Activated naive CD8-positive, alpha-beta T cell treated with anti-CD3 and anti-CD28 coated beads for 36 hours (primary cell): ENCODE data around the gene TPH2. TPM values are rescaled to one million over a fixed set of nuclear protein-coding genes. Genes with fewer than 3 reads are reported as not detected.
A peak's percentile ranks its signal among the peaks of the same experiment; 100 is the strongest.

Experiments
- DNase-seq: peaks from one replicate; pipeline ENCODE4 v3.0.0; 2021
- H3K27ac Mint-ChIP-seq: one replicate; pipeline ENCODE4 v1.8.0; 2022; ENCODE audit warnings: mild to moderate bottlenecking, moderate library complexity, mixed read lengths
- H3K27me3 Mint-ChIP-seq: one replicate; pipeline ENCODE4 v1.8.0; 2022; ENCODE audit warnings: mild to moderate bottlenecking, mixed read lengths
- H3K36me3 Mint-ChIP-seq: one replicate; pipeline ENCODE4 v1.8.0; 2021; ENCODE audit warnings: mild to moderate bottlenecking, mixed read lengths
- H3K4me1 Mint-ChIP-seq: one replicate; pipeline ENCODE4 v1.8.0; 2021; ENCODE audit warnings: mixed read lengths
- H3K4me3 Mint-ChIP-seq: one replicate; pipeline ENCODE4 v1.8.0; 2022; ENCODE audit warnings: mild to moderate bottlenecking, moderate library complexity, mixed read lengths
- H3K9me3 Mint-ChIP-seq: one replicate; pipeline ENCODE4 v1.8.0; 2022; ENCODE audit warnings: mixed read lengths
- total RNA-seq, 2 experiments: library from RNA; stranded (reverse); gene quantifications; one replicate each; pipeline ENCODE4 v1.2.3, GENCODE V29; 2021

Gene TPH2
- total RNA-seq, 2 experiments from 2014 or later, result not detected

- Mint-ChIP-seq H3K36me3 (no peaks in the 10 kb centered on the region), H3K27ac (no peak overlapping the region), H3K27me3 (peaks cover 14% of the 10 kb centered on the region), H3K9me3 (no peaks in the 10 kb centered on the region), H3K4me3 (no peak overlapping the region), H3K4me1 (no peaks in the 10 kb centered on the region)
- DNase-seq, result no peak
These were observed 56.1 kb downstream of the TPH2 start for GRCh38 chr12:71994715-71995114.

- DNase-seq, result no peak
- H3K4me3 Mint-ChIP-seq, result no peak overlapping the region
- peaks cover 14% of the 10 kb centered on the region for H3K27me3 Mint-ChIP-seq
- no peaks in the 10 kb centered on the region for H3K36me3 Mint-ChIP-seq
- no peaks in the 10 kb centered on the region for H3K9me3 Mint-ChIP-seq
- no peaks in the 10 kb centered on the region for H3K4me1 Mint-ChIP-seq
- no peak overlapping the region for H3K27ac Mint-ChIP-seq
These were observed 61.1 kb downstream of the TPH2 start for GRCh38 chr12:71999795-72000194.

- H3K27me3 Mint-ChIP-seq, result peaks cover 14% of the 10 kb centered on the region
- H3K27ac Mint-ChIP-seq, result no peak overlapping the region
- H3K9me3 Mint-ChIP-seq, result no peaks in the 10 kb centered on the region
- H3K36me3 Mint-ChIP-seq, result no peaks in the 10 kb centered on the region
- DNase-seq, result no peak
- H3K4me1 Mint-ChIP-seq, result no peaks in the 10 kb centered on the region
- H3K4me3 Mint-ChIP-seq, result no peak overlapping the region
These were observed 62.5 kb downstream of the TPH2 start for GRCh38 chr12:72000969-72001648.

- Mint-ChIP-seq H3K27ac (no peak overlapping the region), H3K4me3 (no peak overlapping the region), H3K9me3 (no peaks in the 10 kb centered on the region), H3K4me1 (no peaks in the 10 kb centered on the region), H3K36me3 (no peaks in the 10 kb centered on the region), H3K27me3 (peaks cover 5% of the 10 kb centered on the region)
- DNase-seq, result no peak
These were observed 68.1 kb downstream of the TPH2 start for GRCh38 chr12:72006766-72007165.

- Mint-ChIP-seq H3K4me1 (no peaks in the 10 kb centered on the region), H3K9me3 (no peaks in the 10 kb centered on the region), H3K4me3 (no peak overlapping the region), H3K27me3 (no peaks in the 10 kb centered on the region), H3K27ac (no peak overlapping the region), H3K36me3 (no peaks in the 10 kb centered on the region)
- DNase-seq, result no peak
These were observed 71.7 kb downstream of the TPH2 start for GRCh38 chr12:72010356-72010755.

- no peak for DNase-seq
- no peaks in the 10 kb centered on the region for H3K36me3 Mint-ChIP-seq
- no peaks in the 10 kb centered on the region for H3K4me1 Mint-ChIP-seq
- no peaks in the 10 kb centered on the region for H3K9me3 Mint-ChIP-seq
- no peak overlapping the region for H3K27ac Mint-ChIP-seq
- H3K27me3 Mint-ChIP-seq, result no peaks in the 10 kb centered on the region
- H3K4me3 Mint-ChIP-seq, result no peak overlapping the region
These were observed 72.7 kb downstream of the TPH2 start for GRCh38 chr12:72011374-72011773.

GRCh38 chr12:72012874-72013273, 74.2 kb downstream of the TPH2 start:
- H3K9me3 Mint-ChIP-seq, result no peaks in the 10 kb centered on the region
- no peak overlapping the region for H3K4me3 Mint-ChIP-seq

GRCh38 chr12:72015895-72016294, 77.2 kb downstream of the TPH2 start:
- Mint-ChIP-seq H3K27ac (no peak overlapping the region), H3K4me3 (no peak overlapping the region), H3K36me3 (no peaks in the 10 kb centered on the region), H3K27me3 (peaks cover 23% of the 10 kb centered on the region), H3K9me3 (no peaks in the 10 kb centered on the region), H3K4me1 (no peaks in the 10 kb centered on the region)
- no peak for DNase-seq

More at GRCh38 chr12:72012874-72013273, 74.2 kb downstream of the TPH2 start:
- Mint-ChIP-seq H3K36me3 (no peaks in the 10 kb centered on the region), H3K27ac (no peak overlapping the region), H3K4me1 (no peaks in the 10 kb centered on the region), H3K27me3 (peaks cover 4% of the 10 kb centered on the region)
- no peak for DNase-seq

GRCh38 chr12:72017054-72017651, 78.5 kb downstream of the TPH2 start:
- Mint-ChIP-seq H3K36me3 (no peaks in the 10 kb centered on the region), H3K4me1 (no peaks in the 10 kb centered on the region), H3K27me3 (peaks cover 28% of the 10 kb centered on the region)

GRCh38 chr12:72018036-72018435, 79.4 kb downstream of the TPH2 start:
- H3K9me3 Mint-ChIP-seq, result no peaks in the 10 kb centered on the region
- H3K4me3 Mint-ChIP-seq, result no peak overlapping the region
- H3K27ac Mint-ChIP-seq, result no peak overlapping the region

More at GRCh38 chr12:72017054-72017651, 78.5 kb downstream of the TPH2 start:
- no peaks in the 10 kb centered on the region for H3K9me3 Mint-ChIP-seq
- no peak overlapping the region for H3K4me3 Mint-ChIP-seq
- DNase-seq, result peak; percentile 46
- no peak overlapping the region for H3K27ac Mint-ChIP-seq

GRCh38 chr12:72024613-72025012, 86.0 kb downstream of the TPH2 start:
- no peak overlapping the region for H3K4me3 Mint-ChIP-seq
- H3K4me1 Mint-ChIP-seq, result no peaks in the 10 kb centered on the region
- H3K36me3 Mint-ChIP-seq, result no peaks in the 10 kb centered on the region
- DNase-seq, result no peak
- peaks cover 14% of the 10 kb centered on the region for H3K27me3 Mint-ChIP-seq
- H3K9me3 Mint-ChIP-seq, result no peaks in the 10 kb centered on the region
- H3K27ac Mint-ChIP-seq, result no peak overlapping the region

More at GRCh38 chr12:72018036-72018435, 79.4 kb downstream of the TPH2 start:
- Mint-ChIP-seq H3K27me3 (peaks cover 28% of the 10 kb centered on the region), H3K36me3 (no peaks in the 10 kb centered on the region), H3K4me1 (no peaks in the 10 kb centered on the region)
- DNase-seq, result no peak

- H3K9me3 Mint-ChIP-seq, result no peaks in the 10 kb centered on the region
- no peaks in the 10 kb centered on the region for H3K4me1 Mint-ChIP-seq
- peaks cover 7% of the 10 kb centered on the region for H3K27me3 Mint-ChIP-seq
- DNase-seq, result no peak
- no peaks in the 10 kb centered on the region for H3K36me3 Mint-ChIP-seq
- no peak overlapping the region for H3K4me3 Mint-ChIP-seq
- no peak overlapping the region for H3K27ac Mint-ChIP-seq
These were observed 86.9 kb downstream of the TPH2 start for GRCh38 chr12:72025524-72025923.

- Mint-ChIP-seq H3K4me3 (no peak overlapping the region), H3K9me3 (no peaks in the 10 kb centered on the region), H3K4me1 (no peaks in the 10 kb centered on the region), H3K36me3 (no peaks in the 10 kb centered on the region), H3K27me3 (peaks cover 10% of the 10 kb centered on the region), H3K27ac (no peak overlapping the region)
- no peak for DNase-seq
These were observed 90.3 kb downstream of the TPH2 start for GRCh38 chr12:72028966-72029365.

GRCh38 chr12:72030277-72030676, 91.6 kb downstream of the TPH2 start:
- Mint-ChIP-seq H3K9me3 (no peaks in the 10 kb centered on the region), H3K4me1 (no peaks in the 10 kb centered on the region), H3K27ac (no peak overlapping the region), H3K36me3 (no peaks in the 10 kb centered on the region), H3K4me3 (no peak overlapping the region), H3K27me3 (peaks cover 10% of the 10 kb centered on the region)
- DNase-seq, result no peak

GRCh38 chr12:72031066-72031465, 92.4 kb downstream of the TPH2 start:
- H3K27me3 Mint-ChIP-seq, result peaks cover 10% of the 10 kb centered on the region
- H3K4me3 Mint-ChIP-seq, result no peak overlapping the region
- H3K27ac Mint-ChIP-seq, result no peak overlapping the region
- H3K4me1 Mint-ChIP-seq, result no peaks in the 10 kb centered on the region
- no peak for DNase-seq
- H3K36me3 Mint-ChIP-seq, result no peaks in the 10 kb centered on the region
- no peaks in the 10 kb centered on the region for H3K9me3 Mint-ChIP-seq

- no peaks in the 10 kb centered on the region for H3K4me1 Mint-ChIP-seq
- no peak for DNase-seq
- no peak overlapping the region for H3K27ac Mint-ChIP-seq
- H3K9me3 Mint-ChIP-seq, result no peaks in the 10 kb centered on the region
- no peak overlapping the region for H3K4me3 Mint-ChIP-seq
- H3K27me3 Mint-ChIP-seq, result peaks cover 10% of the 10 kb centered on the region
- no peaks in the 10 kb centered on the region for H3K36me3 Mint-ChIP-seq
These were observed 95.3 kb downstream of the TPH2 start for GRCh38 chr12:72033991-72034390.
